Smooth muscle cell (in vitro differentiated cells): Measurements from ENCODE around the gene CLDN18. TPM values are rescaled to one million over a fixed set of nuclear protein-coding genes. Genes with fewer than 3 reads are reported as not detected.

Experiments used
- DNase-seq: peaks from one replicate; lab custom pipeline; 2025; ENCODE audit not compliant: unreplicated experiment; lab: John Stamatoyannopoulos, UW
- H2AFZ ChIP-seq: fragments of 200-600 bp; sonication (generic); 2 replicates; pipeline ENCODE4 v1.6.0; 2016; ENCODE audit warnings: antibody characterized with exemption, low read depth, mild to moderate bottlenecking
- H3F3A ChIP-seq: fragments of 200-600 bp; sonication (generic); 2 replicates; pipeline ENCODE4 v1.6.0; 2017; ENCODE audit warnings: antibody characterized with exemption, low read depth
- H3K27ac ChIP-seq: fragments of 200-600 bp; sonication (generic); 2 replicates; pipeline ENCODE4 v1.5.1; 2016; ENCODE audit warnings: low read depth, mild to moderate bottlenecking
- H3K27me3 ChIP-seq: fragments of 200-600 bp; sonication (generic); 2 replicates; pipeline ENCODE4 v1.6.1; 2016; ENCODE audit warnings: low read depth, mild to moderate bottlenecking
- H3K36me3 ChIP-seq: fragments of 200-600 bp; sonication (generic); 2 replicates; pipeline ENCODE4 v1.5.1; 2016; ENCODE audit warnings: low read depth
- H3K4me1 ChIP-seq: fragments of 200-600 bp; sonication (generic); 2 replicates; pipeline ENCODE4 v1.5.1; 2016; ENCODE audit warnings: low read depth
- H3K4me2 ChIP-seq: fragments of 200-600 bp; sonication (generic); 2 replicates; pipeline ENCODE4 v1.6.0; 2016; ENCODE audit warnings: mild to moderate bottlenecking
- H3K4me3 ChIP-seq: fragments of 200-600 bp; sonication (generic); 2 replicates; pipeline ENCODE4 v1.5.1; 2016; ENCODE audit warnings: mild to moderate bottlenecking
- H3K79me2 ChIP-seq: fragments of 200-600 bp; sonication (generic); 2 replicates; pipeline ENCODE4 v1.6.0; 2016; ENCODE audit warnings: low read depth, mild to moderate bottlenecking
- H3K9ac ChIP-seq: fragments of 200-600 bp; sonication (generic); 2 replicates; pipeline ENCODE4 v1.6.0; 2016; ENCODE audit warnings: low read depth
- H3K9me3 ChIP-seq: fragments of 200-600 bp; sonication (generic); replicated peaks from 2 replicates; pipeline ENCODE4 v1.5.1; 2016; ENCODE audit warnings: low read depth
- H4K20me1 ChIP-seq: fragments of 200-600 bp; sonication (generic); 2 replicates; pipeline ENCODE4 v1.6.0; 2016; ENCODE audit warnings: low read depth
- CTCF ChIP-seq: fragments of 200-600 bp; sonication (generic); IDR thresholded peaks from 2 replicates; pipeline ENCODE4 v1.5.1; 2017; ENCODE audit warnings: borderline replicate concordance, mild to moderate bottlenecking, antibody characterized with exemption; ENCODE audit not compliant: insufficient read depth, poor library complexity, severe bottlenecking
- WGBS: methylation state at CpG from one replicate; pipeline ENCODE4 v1.1.7; 2016; ENCODE audit warnings: low lambda C conversion rate; 5-methylcytosine and 5-hydroxymethylcytosine counted together
- polyA plus RNA-seq: library from polyadenylated mRNA; unstranded; fragments of >200 nt; fragmentation: Nextera tagmentation; extraction: Ambion mirVana; gene quantifications from 2 replicates; pipeline ENCODE4 v1.2.1, GENCODE V29; 2016
- total RNA-seq: library from RNA; depleted of rRNA; stranded (reverse); fragments of >200 nt; gene quantifications from 2 replicates; pipeline ENCODE4 v1.2.3, GENCODE V29; 2014

The CLDN18 gene
- total and polyA plus RNA-seq, 2 experiments from 2014 or later, result 0.11 TPM; not detected in 1

DNA sequence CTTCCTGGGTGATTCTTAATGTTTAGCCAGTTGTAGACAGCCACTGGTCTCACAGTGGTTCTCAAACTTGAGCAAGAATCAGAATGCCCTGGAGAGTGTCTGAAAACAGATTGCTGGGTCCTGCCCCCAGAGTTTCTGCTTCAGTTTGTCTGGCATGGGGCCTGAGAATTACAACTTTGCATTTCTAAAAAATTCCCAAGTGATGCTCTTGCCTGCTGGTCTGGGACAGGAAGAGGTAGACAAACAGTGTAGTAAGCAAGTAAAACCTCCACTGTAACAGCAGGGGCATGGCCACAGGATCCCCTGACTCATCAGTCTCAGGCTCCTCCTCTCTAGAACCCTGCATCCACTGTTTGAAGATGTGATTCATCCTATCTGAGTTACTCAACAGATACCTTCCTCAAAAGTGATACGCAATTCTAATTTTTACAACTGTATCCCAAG lies 69.0 kb downstream of the CLDN18 start:
- no peaks in the 10 kb centered on the region for H3K9me3 ChIP-seq
- H3K79me2 ChIP-seq, result peaks cover 7% of the 10 kb centered on the region
- no peak overlapping the region for H3K4me3 ChIP-seq
- H3K4me2 ChIP-seq, result peak overlapping the region; percentile 23
- H3K27me3 ChIP-seq, result no peaks in the 10 kb centered on the region
- WGBS, result 10% methylated on average over 1 of the region's 1 CpG
- no peak overlapping the region for H2AFZ ChIP-seq
- peak overlapping the region; percentile 79 for H3K27ac ChIP-seq
- H3F3A ChIP-seq, result peaks cover 18% of the 10 kb centered on the region
- TF ChIP-seq CTCF, result no peak
- DNase-seq, result no peak
- H4K20me1 ChIP-seq, result peaks cover 5% of the 10 kb centered on the region
- H3K36me3 ChIP-seq, result no peaks in the 10 kb centered on the region
- H3K4me1 ChIP-seq, result no peaks in the 10 kb centered on the region
- H3K9ac ChIP-seq, result peak overlapping the region; percentile 30

GRCh38 chr3:138079901-138080300 lies 69.9 kb downstream of the CLDN18 start:
- DNase-seq, result no peak
- WGBS, result 91% methylated on average over 5 of the region's 5 CpGs
- Histone ChIP-seq H2AFZ (no peak overlapping the region), H3K9me3 (no peaks in the 10 kb centered on the region), H3K4me2 (no peak overlapping the region), H3F3A (peaks cover 27% of the 10 kb centered on the region), H3K79me2 (peaks cover 5% of the 10 kb centered on the region), H3K36me3 (no peaks in the 10 kb centered on the region), H3K4me1 (no peaks in the 10 kb centered on the region), H4K20me1 (peaks cover 5% of the 10 kb centered on the region), H3K27ac (peak overlapping the region; percentile 79), H3K9ac (no peak overlapping the region), H3K4me3 (no peak overlapping the region), H3K27me3 (no peaks in the 10 kb centered on the region)
- TF ChIP-seq CTCF, result no peak

DNA sequence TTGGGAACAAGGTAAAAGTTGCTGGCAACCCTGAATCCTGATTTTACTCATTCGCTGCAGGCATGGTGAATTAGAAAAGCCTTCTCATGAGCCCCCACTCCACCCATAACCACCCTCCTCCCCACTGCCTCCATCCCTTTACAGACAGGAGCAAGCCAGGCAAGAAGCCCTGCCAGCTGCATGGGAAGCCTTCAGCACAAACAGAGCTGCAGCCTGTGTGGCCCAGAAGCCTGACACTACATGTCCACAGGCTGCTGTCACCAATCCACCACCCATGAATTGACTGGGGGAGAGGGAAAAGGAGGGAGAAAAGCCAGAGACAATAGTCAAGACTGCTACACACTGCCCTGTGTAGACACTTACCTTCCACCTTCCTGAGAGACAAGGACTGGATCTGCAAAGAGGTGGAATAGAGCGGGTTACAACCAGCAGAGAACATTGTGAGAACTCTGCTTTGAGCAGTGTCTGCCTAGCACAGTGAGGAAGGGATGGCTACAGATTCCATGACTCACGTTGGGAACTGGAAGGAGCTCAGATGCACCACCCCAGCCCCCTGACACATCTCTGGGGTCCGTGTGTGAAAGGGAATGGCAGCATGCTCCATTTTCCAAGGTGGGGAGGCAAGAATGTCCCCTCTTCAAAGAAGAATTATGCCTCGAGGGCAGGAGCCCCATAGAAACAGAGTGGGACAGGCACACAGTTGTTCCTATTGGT lies 71.6 kb downstream of the CLDN18 start:
- Histone ChIP-seq H3K27me3 (no peaks in the 10 kb centered on the region), H3F3A (peaks cover 27% of the 10 kb centered on the region), H3K4me2 (peak overlapping the region; percentile 77), H2AFZ (no peak overlapping the region), H3K9ac (peak overlapping the region; percentile 81), H3K79me2 (no peaks in the 10 kb centered on the region), H3K4me3 (peak overlapping the region; percentile 10), H3K27ac (peak overlapping the region; percentile 96), H3K9me3 (no peaks in the 10 kb centered on the region), H3K4me1 (no peaks in the 10 kb centered on the region), H3K36me3 (no peaks in the 10 kb centered on the region), H4K20me1 (peaks cover 5% of the 10 kb centered on the region)
- 56% methylated on average over 5 of the region's 5 CpGs for WGBS
- TF ChIP-seq CTCF, result no peak
- no peak for DNase-seq
